Renal cortical epithelial cell (primary cell): ENCODE results near the gene POR. TPM values are rescaled to one million over a fixed set of nuclear protein-coding genes. Genes with fewer than 3 reads are reported as not detected.
"Not testable (repeated sequence)": the region's sequence is repeated elsewhere in the genome, so short reads cannot be mapped to it uniquely, and the experiment has no call there.

ENCODE experiments used
- DNase-seq: peaks from one replicate; pipeline ENCODE4 v3.0.0-alpha.2; 2011; ENCODE audit warnings: low read depth
- total RNA-seq: library from RNA; depleted of rRNA; stranded (reverse); fragments of >200 nt; gene quantifications from 2 replicates; pipeline ENCODE4 v1.2.3, GENCODE V29; 2014

The POR gene
- total RNA-seq, 1 donor from 2014 or later = 82.1 TPM

DNA sequence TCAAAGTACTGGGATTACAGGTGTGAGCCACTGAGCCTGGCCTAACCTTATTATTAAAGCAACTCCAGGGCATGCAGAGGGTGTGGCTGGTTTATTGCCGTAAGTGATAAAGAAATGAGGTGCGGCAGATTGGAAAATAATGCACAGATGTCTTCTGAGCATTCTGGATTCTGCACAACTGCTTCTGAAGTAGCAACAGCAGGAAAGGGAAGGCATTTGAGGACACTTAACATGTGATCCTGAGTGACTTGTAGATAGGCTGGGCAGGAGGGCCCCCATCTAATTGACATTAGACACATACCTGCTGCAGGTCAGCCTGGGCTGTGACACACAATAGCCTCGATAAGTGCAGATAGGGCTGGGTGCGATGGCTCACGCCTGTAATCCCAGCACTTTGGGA, 30.5 kb upstream of the POR start:
- DNase-seq = no peak

DNA sequence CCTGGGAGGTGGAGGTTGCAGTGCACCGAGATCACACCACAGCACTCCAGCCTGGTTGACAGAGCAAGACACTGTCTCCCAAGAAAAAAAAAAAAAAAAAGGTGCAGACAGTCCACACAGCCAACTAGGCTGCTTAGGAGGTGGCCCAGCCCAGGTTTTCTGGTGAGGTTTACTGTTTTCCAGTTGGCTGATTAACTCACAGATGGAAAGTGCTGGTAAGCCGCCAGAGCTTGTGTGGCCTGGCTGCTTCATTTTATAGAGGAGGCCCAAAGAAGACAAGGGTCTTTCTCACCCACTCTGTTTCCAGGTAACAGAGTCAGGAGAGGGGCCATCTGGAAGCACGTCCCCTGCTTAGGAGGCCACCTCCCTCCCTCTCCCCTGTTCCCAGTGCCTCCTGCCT, 29.9 kb upstream of the POR start:
- DNase-seq = peak; percentile 30

DNA sequence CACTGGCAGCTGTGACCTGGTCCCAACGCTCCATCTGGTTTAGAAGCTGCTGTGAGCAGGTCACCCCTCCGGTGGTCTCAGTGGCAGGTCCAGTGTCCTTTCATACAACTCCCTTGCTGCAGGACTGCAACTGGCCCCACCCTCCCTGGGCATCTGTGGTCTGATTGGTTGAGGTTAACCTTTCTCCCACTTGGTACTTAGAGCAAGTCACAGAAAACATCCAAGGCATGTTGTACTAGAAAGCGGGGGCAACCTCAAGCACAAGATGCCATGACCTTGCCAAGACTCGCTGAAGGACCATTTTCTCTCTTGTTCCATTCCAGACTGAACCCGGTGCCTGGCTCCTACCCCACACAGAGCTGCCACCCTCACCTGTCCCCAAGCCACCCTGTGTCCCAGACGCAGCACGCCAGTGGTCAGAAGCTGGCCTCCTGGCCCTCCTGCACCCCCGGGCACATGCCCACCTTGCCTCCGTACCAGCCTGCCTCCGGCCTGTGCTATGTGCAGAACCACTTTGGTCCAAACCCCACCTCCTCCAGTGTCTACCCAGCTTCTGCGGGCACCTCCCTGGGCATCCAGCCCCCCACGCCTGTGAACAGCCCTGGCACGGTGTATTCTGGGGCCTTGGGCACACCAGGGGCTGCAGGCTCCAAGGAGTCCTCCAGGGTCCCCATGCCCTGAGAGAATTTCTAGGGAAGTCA, 27.1 kb upstream of the POR start:
- DNase-seq = no peak

DNA sequence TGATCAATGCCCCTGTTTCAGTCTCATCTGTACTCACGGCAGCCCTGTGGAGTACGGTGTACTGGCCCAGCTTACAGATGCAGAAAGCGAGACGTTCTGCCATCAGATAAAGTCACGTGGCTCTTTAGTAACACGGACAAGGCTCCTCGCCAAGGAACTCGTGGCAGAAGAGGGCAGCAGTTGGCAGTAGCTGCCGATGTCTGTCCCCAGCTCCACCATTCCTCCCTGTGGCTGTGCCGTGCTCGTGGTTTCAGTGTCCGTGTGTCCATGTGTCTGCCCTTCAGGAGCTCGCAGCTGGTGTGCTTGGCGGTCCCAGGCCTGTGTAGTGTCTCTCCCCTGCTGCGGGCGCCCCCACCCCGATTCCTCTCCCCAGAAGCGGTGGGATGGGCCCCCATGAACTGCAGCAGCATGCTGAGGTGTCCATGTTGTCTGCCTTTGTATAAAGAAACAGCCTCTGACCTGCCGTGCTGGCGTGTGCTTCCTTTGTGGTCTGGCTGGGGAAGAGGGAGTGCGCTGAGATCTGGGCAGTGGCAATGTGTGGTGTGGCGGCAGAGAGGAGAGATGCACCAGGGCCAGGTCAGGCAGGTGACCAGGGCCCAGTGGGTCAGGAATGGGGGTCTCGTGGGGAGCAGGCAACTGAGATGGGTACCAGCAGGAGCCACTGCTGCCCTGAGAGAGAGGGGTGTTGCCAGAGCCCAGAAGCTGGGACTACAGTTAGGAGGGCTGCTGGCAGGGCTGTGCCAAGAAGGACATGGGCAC, 26.3 kb upstream of the POR start:
- DNase-seq = no peak

DNA sequence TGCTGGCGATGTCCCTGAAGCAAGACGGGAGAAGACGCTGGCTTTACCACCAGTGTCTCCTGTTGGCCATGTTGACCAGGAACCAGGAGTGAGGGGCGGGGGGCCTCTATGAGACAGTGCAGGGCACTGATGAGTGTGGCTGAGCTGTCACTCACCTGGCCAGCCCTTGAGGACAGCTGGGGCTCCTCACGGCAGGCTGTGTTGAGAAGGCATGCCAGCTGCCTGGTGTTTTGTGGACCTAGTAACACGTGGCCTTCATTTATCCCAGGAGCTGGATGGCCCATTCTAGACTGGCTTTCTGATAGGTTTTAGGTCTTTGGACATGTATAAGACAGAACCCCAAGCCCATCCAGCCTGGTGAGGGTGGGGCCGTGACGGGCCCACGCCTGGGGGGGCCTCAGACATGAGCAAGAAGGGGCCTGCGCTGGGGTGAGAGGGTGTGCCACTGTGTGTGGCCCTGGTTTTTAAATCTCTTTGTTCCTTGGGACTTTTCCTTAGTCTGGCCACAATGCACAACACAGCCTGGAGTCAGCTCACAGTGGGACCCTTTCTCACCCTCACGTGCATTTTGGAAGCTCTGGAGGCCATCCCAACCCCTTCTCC, 25.6 kb upstream of the POR start:
- no peak for DNase-seq

DNA sequence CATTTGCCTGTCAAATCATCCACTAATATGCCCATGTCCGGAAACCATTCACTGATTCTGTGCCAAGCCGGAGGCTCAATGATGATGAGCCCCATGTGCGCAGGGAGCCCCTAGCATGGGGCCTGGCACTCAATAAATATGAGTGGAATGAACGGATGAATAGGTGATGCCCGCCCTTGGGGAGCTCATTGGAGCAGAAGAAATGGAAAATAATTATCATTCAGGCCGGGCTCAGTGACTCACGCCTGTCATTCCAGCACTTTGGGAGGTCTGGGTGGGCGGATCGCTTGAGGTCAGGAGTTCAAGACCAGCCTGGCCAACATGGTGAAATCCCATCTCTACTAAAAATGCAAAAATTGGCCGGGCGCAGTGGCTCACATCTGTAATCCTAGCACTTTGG, 25.1 kb upstream of the POR start:
- no peak for DNase-seq

DNA sequence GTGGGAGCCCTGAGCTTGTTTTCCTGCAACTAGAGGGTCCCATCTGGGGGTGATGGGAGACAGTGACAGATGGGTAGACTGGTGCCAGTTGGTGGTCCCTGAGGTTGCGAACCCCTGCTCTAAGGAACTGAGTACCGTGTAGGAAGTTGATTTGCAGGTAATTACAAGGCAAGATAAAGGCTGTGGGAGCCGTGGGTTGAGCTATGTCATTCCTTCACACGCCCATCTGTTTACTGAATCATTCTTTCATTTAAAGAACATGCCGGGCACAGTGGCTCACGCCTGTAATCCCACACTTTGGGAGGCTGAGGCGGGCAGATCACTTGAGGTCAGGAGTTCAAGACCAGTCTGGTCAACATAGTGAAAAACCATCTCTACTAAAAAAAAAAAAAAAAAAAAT, 23.7 kb upstream of the POR start:
- not testable (repeated sequence) for DNase-seq

DNA sequence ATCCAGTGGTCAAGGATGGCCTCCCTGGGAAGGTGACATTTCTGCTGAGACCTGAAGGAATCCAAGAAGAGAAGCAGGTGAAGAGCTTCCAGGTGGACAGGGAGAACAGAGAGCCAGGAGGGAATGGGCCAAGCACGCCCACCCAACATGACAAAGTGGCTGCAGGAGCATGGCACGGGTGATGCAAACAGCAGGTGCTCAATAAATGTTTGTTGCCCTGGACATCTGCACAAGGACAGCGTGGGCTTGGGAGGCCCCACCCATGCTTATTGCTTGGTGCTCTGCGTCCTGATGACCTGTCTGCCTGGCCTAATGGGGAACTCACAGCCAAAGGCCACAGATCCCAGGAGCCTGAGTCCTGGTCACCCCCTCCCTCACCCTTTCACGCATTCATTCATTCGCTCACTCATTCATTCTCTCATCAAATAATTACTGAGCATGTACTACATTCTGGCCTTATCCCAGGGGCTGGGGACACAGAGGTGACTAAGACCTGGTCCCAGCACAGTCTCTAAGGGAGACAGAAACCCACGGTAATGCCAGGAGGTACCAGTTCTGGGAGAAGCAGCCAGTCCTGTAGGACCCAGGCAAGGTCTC, 23.0 kb upstream of the POR start:
- DNase-seq = no peak

DNA sequence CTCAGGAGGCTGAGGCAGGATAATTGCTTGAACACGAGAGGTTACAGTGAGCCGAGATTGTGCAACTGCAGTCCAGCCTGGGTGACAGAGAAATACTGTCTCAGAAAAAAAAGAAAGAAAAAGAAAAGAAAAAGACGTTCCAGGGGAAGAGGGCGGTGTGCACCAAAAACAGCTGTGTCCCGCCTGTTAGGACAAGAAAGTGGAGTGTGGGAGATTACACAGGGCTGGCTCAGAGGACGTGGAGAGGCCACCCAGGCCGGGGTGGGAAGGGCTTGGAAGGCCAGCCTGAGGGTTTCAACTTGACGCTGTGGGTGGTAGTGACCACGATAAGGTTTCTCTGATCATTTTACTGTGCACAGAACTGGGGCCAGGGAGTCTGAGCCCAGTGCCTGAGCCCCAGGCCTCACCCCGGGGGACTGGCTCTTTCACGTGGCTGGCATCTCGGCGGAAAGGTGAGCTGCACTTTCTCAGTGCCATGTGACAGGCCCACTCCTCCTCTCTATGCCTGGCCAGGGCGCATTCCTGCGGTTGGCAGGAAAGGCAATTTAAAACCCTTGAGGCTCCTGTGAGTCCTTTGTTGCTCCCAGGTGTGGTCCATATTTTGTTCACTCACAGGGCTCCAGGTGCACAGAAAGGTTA, 22.2 kb upstream of the POR start:
- peak; percentile 31 for DNase-seq

DNA sequence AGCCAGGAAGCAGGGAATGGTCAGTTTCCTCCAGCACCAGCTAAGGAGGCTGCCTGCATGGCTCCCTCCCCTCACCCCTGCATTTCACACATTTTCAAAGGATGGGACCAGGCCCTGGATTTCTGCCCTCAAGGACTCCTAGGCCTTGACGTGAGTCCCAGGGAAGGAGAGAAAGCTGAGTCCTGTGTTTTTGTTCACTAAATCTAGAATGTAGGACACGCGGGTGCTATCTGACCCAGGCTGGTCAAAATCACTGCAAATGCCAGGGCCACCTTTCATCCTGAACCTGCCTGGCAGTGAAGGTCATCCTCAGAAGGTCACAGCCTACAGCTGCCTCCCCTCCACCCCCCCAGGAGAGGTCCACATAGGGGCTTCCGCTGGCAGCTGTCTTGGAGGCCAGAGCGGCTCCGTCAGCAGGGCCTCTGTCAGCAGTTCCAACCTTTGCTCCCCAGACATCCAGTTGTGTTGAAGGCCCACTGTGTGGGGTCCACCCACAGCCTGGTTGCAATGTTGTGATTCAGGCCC, 18.1 kb upstream of the POR start:
- DNase-seq = no peak

DNA sequence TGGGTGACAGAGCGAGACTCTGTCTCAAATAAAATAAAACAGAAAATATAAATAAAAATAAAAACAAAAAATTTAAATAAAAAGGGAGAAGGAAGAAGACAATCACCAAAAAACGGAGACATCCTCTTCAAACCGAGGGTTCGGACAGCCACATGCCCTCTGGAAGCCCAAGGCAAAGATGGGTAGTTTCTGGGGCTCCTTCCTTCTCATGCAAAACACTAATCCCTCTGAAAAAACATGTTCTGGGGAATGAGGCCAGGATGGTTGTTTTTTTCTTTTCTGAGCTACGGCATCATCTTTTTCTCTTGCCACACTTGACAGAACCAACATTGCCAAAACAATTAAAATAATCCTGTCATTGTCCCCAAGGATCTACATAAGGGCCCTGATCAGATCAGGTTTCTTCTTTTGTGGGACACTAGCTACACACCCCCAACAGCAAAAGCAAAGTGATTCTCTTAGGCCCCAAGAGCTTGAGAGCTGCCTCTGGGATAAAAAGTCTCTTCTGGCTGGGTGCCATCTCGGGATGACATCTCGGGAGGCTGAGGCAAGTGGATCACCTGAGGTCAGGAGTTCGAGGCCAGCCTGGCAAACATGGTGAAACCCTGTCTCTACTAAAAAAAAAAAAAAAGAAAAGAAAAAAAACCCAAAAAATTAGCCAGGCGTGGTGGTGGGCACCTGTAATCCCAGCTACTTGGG, 14.2 kb upstream of the POR start:
- no peak for DNase-seq

DNA sequence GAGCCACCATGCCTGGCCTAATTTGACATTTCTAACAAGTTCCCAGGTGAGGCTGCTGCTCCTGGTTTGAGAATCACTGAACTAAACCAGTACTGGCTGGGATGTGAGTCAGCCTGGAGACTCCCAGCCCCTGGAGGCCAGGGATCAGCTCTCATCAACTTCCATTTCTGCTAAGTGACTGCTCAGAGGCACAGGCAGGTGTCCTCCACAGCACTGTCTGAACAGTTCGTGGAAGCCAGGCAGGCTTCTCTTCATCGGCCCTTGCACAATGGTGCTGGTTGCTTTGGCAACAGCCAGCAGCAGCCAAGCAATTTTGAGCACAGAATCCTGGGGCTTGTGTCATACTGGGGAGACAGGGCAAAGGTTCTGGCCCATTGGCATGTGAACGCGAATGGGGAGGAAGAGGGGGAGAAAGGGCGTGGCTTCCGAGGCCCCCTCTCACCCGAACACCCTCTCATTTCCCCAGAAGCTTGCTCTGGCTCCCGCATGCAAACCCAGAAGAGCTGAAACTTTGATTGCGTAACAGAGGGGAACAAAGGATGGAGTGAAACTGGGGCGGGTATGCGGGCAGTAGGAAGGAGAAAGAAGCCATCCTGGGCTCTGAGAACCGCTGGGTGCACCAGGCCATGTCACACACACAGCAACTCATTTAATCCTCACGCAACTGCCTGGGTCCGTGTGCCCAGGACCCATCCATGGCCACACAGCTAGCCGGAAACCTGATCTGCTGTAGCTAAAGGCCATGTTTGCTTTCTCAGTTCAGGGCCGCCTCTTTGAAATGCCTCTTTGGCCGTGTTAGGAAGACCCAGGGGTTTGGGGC, 9.0 kb upstream of the POR start:
- DNase-seq = peak; percentile 92

DNA sequence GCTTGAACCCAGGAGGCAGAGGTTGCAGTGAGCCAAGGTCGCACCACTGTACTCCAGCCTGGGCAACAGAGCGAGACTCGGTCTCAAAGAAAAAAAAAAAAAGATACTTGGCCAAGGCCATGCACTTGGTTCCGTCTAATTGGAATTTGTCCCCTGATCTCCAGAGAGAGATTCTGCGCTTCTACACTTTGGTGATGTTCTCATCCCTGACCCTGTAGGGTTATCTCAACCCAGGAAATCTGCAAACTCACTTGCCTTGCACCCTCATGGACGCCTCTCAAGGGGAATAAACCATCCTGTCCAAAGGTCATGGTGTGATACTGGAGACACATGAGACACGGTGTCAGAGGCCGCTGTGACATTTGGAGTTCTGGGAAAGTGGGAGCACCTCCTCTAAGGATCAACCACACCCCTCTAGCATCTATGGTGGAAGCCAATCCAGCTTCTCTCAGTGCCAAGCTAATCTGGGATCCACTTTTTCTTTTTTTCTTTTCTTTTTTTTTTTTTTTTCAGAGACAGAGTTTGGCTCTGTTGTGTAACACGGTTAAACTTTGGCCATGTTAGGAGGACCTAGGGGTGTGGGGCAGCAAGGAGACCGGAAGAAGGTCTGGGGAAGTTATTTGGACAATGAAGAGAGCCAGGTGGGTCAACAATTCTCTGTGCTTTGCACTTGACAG, 7.8 kb upstream of the POR start:
- DNase-seq = no peak

DNA sequence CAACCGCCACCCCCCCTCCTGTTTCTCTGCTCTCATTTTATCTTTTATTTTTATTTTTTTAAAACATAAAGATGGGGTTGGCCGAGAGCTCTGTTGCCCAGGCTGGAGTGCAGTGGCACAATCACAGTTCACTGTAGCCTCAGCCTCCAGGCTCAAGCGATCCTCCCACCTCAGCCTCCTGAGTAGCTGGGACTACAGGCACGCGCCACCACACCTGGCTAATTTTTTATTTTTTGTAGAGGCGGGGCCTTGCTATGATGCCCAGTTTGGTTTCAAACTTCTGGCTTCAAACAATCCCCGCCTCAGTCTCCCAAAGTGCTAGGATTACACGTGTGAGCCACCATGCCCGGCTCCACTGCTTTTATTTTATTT, 7.3 kb upstream of the POR start:
- not testable (repeated sequence) for DNase-seq

DNA sequence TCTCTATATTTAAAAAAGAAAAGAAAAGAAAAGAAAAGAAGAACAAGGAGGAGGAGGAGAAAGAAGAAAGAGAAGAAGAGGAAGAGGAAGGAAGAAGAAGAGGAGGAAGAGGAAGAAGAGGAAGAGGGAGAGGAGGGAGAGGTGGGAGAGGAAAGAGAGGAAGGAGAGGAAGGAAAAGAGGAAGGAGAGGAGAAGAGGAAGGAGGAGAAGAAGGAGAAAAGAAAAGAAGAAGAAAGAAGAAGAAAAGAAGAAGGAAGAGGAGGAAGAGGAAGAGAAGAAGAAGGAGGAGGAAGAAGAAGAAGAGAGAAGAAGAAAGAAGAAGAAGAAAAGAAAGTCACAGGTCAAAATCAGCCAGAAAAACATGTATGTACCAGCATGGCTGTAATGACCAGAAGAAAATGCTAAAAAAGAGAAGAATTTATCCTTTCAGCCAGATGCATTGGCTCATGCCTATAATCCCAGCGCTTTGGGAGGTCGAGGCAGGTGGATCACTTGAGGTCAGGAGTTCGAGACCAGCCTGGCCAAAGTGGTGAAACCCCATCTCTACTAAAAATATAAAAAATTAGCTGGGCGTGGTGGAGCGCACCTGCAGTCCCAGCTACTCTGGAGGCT, 5.3 kb upstream of the POR start:
- no peak for DNase-seq

DNA sequence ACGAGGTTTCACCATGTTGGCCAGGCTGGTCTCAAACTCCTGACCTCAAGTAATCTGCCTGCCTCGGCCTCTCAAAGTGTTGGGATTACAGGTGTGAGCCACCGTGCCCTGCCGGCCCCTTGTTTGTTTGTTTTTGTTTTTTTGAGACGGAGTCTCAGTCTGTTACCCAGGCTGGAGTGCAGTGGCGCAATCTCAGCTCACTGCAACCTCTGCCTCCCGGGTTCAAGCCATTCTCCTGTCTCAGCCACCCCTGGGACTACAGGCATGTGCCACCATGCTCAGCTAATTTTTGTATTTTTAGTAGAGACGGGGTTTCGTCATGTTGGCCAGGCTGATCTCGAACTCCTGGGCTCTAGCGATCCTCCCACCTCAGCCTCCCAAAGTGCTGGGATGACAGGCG, 3.8 kb upstream of the POR start:
- not testable (repeated sequence) for DNase-seq

DNA sequence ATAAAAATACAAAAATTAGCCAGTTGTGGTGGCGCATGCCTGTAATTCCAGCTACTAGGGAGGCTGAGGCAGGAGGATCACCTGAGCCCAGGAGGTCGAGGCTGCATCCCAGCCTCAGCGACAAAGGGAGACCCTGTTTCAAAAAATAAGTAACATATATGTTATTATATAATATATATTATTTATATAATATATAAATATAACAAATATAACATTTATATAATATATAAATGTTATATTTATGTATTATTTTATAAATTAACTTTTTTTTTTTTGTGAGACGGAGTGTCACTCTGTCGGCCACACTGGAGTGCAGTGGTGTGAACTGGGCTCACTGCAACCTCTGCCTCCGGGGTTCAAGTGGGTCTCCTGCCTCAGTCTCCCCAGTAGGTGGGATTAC, 1.5 kb upstream of the POR start:
- DNase-seq = no peak

DNA sequence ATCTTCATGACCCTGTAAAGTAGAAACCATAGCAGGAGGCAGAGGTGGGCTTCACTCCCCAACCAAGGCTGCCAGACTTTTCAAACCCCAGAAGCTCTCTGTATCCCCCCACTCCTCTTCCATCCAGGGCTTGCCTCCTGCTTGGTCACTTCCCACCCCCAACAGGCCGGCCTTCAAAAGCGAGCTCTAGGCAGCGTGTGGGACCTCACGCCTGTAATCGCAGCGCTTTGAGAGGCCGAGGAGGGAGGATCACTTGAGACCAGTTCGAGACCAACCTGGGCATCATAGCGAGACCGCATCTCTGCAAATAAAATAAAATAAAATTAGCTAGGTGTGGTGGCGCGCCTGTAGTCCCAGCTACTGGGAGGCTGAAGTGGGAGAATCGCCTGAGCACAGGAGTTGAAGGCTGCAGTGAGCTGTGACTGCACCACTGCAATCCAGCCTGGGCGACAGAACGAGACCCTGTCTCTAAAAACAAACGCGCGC, 743 bp upstream of the POR start:
- DNase-seq = no peak

DNA sequence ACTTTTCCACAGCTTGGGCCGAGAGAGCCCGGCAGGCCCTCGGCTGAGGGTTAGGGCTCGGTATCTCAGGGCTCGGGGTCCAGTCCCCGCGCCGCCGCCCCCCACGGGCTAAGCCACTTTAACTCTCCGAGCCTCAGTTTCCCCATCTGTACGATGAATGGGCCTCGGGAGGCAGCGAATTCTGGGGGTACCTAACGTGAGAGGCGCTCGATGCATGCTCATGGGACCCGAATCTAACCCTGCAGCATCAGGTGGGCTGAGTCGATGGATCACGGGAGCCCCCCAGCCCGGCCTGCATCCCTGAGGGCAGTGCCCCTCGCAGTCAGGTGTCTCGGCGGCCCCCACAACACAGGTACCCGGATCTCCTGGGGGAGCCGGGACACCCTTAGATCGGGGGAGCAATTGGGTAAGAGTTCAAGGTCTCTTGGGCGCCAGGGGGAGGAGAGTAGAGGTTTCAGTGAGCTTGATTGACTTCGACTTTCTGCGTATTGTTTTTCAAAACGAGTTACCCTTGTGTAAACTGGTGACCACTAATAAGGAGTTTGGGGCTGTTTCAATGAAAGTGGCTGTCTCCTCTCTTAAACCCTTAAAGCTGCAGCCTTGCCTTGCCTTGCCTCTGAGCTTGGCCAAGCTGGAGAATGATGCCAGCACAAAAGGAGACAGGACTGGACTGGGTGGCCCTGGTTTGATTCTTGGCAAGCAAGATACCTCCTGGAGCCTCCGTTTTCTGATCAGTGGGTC, 631 bp downstream of the POR start:
- DNase-seq = peak; percentile 37
